Measurements from ENCODE around the gene FOLH1.
A peak's percentile ranks its signal among the peaks of the same experiment; 100 is the strongest.
"Not testable (repeated sequence)": the region's sequence is repeated elsewhere in the genome, so short reads cannot be mapped to it uniquely, and the experiment has no call there.

The FOLH1 gene

DNA sequence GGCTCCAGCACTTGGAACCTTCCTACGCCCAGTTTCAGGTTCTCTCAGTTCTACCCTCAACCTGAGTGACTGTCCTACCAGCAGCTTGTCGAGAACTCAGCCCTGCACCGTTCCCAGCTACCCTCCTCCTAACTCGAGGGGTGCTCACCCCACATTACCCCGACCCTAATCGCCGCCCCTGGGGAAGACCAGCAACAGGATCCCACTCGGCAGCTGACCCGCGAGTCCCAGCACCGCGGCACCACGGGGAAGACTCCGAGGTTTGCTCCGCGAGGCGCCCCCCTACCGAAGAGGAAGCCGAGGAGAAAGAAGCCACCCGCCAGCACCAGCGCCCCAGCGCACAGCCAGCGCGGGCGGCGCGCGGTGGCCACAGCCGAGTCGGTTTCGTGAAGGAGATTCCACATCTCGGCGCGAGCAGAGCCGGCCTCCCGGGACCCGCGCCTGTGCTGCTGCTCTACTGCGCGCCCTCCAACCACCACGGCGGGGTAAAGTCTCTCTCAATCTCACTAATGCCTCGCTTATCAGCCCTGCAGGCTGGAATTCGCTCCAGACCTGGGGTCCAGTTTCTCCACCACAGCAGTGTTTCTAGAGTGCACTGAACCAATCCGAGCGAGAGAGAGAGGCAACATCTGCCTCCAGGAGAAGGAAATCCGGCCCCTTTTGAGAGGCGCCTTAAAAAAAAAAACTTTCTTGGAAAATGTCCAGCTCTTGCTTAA, at the start of gene FOLH1:
Gene FOLH1 (minus strand): TSS at position 597 of the 716 bp plus-strand sequence. CDS start 193 bp downstream, at position 404.
- peak in 1 of 2 experiments; percentile 36 for DNase-seq

GRCh38 chr11:49255148-49255547, 46.7 kb upstream of the FOLH1 start:
- DNase-seq = not testable (repeated sequence)

GRCh38 chr11:49251212-49251611, 42.8 kb upstream of the FOLH1 start:
- not testable (repeated sequence) for DNase-seq

- not testable (repeated sequence) for DNase-seq
These were observed 42.2 kb upstream of the FOLH1 start for GRCh38 chr11:49250398-49251115.

DNA sequence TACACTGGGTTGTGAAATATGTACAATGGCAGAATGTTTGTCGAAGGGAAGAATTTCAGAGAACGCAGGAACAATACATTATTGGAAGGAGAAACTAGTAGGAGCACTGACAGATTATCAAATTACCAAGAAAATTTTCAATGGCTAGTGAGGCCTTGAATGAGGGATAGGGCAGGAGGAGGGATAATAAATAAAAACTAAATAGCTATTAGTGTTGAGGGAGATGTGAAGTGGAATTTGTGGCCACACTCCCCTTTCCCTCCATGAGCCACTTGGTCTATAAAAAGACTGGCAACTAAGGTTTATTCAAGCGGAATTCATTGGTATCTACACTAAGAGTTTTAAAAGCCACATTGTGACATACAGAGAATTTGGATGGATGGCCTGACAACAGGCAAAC, 41.0 kb upstream of the FOLH1 start:
- not testable (repeated sequence) for DNase-seq

GRCh38 chr11:49233685-49234084, 25.3 kb upstream of the FOLH1 start:
- not testable (repeated sequence) for DNase-seq

GRCh38 chr11:49233019-49233418, 24.6 kb upstream of the FOLH1 start:
- DNase-seq = not testable (repeated sequence)

- not testable (repeated sequence) for DNase-seq
These were observed 23.3 kb upstream of the FOLH1 start for GRCh38 chr11:49231725-49232124.

- not testable (repeated sequence) for DNase-seq
These were observed 22.1 kb upstream of the FOLH1 start for GRCh38 chr11:49230534-49230933.

DNA sequence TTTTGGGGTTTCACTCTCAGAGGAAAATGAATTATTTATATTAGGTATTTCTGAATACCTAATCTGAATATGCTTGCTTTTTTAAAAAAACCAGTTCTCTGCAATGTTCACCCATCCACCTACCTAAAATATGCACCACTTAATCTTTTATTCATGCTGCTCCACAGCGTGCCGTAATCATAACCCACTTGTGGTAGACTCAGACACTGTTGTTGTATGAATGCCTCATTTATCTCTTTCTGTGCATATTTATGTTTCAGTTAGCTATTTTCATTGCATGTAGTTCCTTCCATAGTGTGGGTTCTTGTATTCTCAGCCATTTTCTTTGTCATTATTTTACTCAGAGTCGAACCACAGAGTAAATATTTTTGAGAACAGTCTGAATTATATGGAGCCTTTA, 21.6 kb upstream of the FOLH1 start:
- not testable (repeated sequence) for DNase-seq

- not testable (repeated sequence) for DNase-seq
These were observed 20.7 kb upstream of the FOLH1 start for GRCh38 chr11:49229136-49229535.

DNA sequence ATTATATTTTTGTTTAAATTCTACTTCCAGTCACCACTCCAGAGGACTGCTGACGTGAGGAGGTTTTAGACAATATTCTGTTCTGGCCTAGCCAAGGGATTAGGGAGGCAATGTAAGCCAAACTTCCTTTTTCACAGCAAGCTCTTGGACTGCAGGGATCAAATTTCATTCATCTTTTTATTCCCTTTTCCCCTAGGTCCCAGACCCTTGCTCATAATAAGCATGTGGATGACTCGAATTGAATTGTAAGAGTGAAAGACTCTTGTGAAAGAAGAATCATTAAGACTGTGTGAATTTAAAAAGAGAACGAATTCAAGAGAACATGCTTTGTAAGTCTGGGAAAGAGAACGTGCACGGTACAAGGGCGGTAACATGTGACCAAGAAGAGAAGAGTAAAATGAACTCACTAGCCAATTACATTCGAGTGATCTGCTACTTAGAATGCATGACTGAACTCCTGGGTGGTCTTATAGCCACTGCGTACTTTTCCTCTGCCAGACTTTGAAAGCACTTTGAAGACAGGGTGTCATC, 16.9 kb upstream of the FOLH1 start:
- DNase-seq = not testable (repeated sequence)

DNA sequence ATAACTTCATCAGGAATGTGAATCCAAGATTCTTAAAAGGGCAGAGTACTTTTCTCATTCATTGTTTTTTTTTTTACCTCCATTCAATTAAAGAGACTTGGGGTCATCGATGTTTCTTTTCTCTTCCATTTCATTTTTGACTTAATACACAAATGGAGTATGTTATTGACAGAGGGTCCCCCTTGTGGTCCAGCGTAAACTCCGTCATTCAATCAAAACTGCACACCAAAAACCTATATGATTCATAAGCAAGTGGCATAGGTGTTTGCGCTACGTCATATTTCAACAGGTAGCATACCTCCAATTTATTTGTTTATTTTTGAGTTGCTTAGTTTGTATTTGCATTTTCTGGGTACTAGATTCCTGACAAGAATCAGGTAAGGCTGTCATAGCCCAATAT, 12.7 kb upstream of the FOLH1 start:
- DNase-seq = no peak

DNA sequence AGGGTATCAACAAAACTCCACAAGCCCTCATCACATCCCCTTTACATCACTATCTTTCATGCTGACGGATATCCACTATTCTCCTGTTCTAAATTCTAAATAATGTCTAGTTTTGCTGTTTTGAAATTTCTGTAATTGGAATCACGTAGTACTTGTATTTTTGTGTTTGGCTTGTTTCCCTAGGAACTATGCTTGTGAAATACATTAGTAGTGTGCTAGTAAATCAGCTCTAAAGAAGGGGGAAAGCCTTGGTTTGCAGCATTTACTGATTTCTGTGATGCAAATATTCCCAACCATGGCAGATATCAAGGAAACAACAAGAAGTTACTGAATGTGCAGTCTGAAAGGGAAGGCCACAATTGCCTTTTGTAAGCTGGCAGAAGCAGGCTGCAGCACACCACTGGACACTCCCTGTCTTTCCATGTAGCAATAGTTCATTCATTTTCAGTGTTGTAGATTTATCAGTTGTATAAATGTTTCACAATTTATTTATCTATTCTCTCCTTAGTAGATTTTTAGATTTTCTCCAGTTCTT, 4.7 kb upstream of the FOLH1 start:
- no peak for DNase-seq

- DNase-seq = not testable (repeated sequence)
These were observed 1.4 kb downstream of the FOLH1 start for GRCh38 chr11:49206999-49207398.

GRCh38 chr11:49202287-49202976, 6.0 kb downstream of the FOLH1 start:
- no peak for DNase-seq

GRCh38 chr11:49196775-49197174, 11.6 kb downstream of the FOLH1 start:
- not testable (repeated sequence) for DNase-seq

DNA sequence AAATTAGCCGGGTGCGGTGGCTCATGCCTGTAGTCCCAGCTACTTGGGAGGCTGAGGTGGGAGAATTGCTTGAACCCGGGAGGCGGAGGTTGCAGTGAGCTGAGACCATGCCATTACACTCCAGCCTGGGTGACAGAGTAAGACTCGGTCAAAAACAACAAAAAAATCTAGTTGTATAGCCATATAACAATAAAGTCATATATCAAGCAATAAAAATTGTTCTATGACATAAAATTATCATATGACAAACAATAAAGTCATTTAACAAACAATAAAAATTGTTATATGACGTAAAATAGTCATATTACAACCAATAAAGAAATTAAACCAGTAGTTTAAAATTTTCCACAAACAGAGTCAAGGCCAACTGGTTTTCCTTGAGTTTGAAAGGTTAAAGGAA, 12.4 kb downstream of the FOLH1 start:
- DNase-seq = not testable (repeated sequence)

GRCh38 chr11:49190287-49190686, 18.1 kb downstream of the FOLH1 start:
- DNase-seq = not testable (repeated sequence)

GRCh38 chr11:49186225-49186624, 22.2 kb downstream of the FOLH1 start:
- not testable (repeated sequence) for DNase-seq

DNA sequence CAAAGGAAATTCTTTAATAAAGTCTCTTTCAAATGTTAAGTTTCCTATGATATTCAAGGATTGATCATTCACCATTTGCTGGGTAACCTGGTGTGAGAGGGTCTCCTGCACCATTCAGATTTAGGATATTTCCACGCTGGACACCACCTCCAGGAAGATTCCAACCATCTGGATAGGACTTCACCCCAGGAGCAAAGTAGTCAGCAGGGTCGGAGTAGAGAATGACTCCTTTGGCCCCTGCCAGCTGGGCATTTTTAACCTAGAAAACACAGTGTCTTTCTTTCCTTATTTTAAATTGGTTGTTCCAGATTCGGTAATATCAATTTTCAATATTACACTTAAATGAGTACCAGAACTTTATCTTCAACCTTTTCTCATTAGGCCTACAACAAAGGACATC, 22.8 kb downstream of the FOLH1 start:
- DNase-seq = not testable (repeated sequence)

GRCh38 chr11:49184756-49185155, 23.6 kb downstream of the FOLH1 start:
- DNase-seq = not testable (repeated sequence)

DNA sequence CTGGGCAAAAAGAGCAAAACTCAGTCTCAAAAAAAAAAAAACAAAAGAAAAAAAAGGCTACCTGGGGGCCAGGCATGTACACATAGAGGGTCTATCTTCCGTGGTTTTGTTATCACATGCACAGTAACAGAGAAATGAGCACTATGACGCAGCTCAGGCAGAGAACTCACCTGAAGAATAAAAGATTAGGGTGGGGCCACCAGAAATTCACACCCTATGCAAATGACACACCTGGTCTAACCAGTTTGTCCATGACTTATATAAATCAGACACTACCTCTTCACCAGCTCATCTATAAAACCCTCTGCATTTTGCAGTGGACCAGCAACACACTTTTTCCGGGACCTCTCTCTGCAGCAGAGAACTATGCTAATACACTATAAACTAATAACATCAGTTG, 30.5 kb downstream of the FOLH1 start:
- DNase-seq = not testable (repeated sequence)
